GM18867 (cell line): ENCODE data around the gene TUBA4B.
"Not testable (repeated sequence)": the region's sequence is repeated elsewhere in the genome, so short reads cannot be mapped to it uniquely, and the experiment has no call there.

Experiments used
- ATAC-seq: cut with Tn5 transposase; IDR thresholded peaks from one replicate; pipeline ENCODE4 v1.9.1; 2021; ENCODE audit warnings: mild to moderate bottlenecking, moderate library complexity; ENCODE audit not compliant: unreplicated experiment

Gene TUBA4B

GRCh38 chr2:219273937-219274336 lies 20.9 kb downstream of the TUBA4B start:
- no peak for ATAC-seq

GRCh38 chr2:219274361-219274921 lies 21.4 kb downstream of the TUBA4B start:
- ATAC-seq: no peak

- peak; percentile 32 for ATAC-seq
Measured at GRCh38 chr2:219277703-219278654, 24.9 kb downstream of the TUBA4B start.

GRCh38 chr2:219278655-219279150 lies 25.7 kb downstream of the TUBA4B start:
- ATAC-seq: no peak

GRCh38 chr2:219279151-219279915 lies 26.3 kb downstream of the TUBA4B start, which contains the start of gene DNAJB2:
DNAJB2 (plus strand) TSS chr2:219279366; CDS start chr2:219279834, 468 bp downstream.
- ATAC-seq: peak; percentile 84

- no peak for ATAC-seq
Measured at GRCh38 chr2:219279916-219280516, 27.0 kb downstream of the TUBA4B start.

GRCh38 chr2:219280651-219281050 lies 27.6 kb downstream of the TUBA4B start:
- ATAC-seq: no peak

- no peak for ATAC-seq
Measured at GRCh38 chr2:219281588-219281987, 28.5 kb downstream of the TUBA4B start.

GRCh38 chr2:219282375-219282774 lies 29.3 kb downstream of the TUBA4B start:
- no peak for ATAC-seq

- no peak for ATAC-seq
Measured at GRCh38 chr2:219282943-219283581, 30.0 kb downstream of the TUBA4B start.

- ATAC-seq: no peak
Measured at GRCh38 chr2:219284501-219285372, 31.7 kb downstream of the TUBA4B start.

- no peak for ATAC-seq
Measured at GRCh38 chr2:219285373-219285735, 32.3 kb downstream of the TUBA4B start.

- no peak for ATAC-seq
Measured at GRCh38 chr2:219285894-219286425, 32.9 kb downstream of the TUBA4B start.

- ATAC-seq: no peak
Measured at GRCh38 chr2:219286436-219287115, 33.5 kb downstream of the TUBA4B start.

GRCh38 chr2:219287116-219287440 lies 34.0 kb downstream of the TUBA4B start:
- not testable (repeated sequence) for ATAC-seq

GRCh38 chr2:219287580-219288265 lies 34.7 kb downstream of the TUBA4B start:
- ATAC-seq: no peak

- ATAC-seq: no peak
Measured at GRCh38 chr2:219289195-219289536, 36.1 kb downstream of the TUBA4B start.
